ENCODE measurements around the gene ME3.

- TF ChIP-seq CTCF (IDR thresholded peaks at IDR 0.05), result no peak
- TF ChIP-seq POLR2A (IDR thresholded peaks at IDR 0.05), result no peak
Measured at GRCh38 chr11:86593833-86594232, 78.6 kb downstream of the ME3 start.
